GM12878 (cell line): Measurements from ENCODE around the gene TGFB2. TPM values are rescaled to one million over a fixed set of nuclear protein-coding genes. Genes with fewer than 3 reads are reported as not detected.

ENCODE experiments used
- ATAC-seq: fragments of 200-7000 bp; cut with Tn5 transposase; 3 replicates; pipeline ENCODE4 v1.9.1; 2020; ENCODE audit warnings: mild to moderate bottlenecking, moderate library complexity
- BruUV-seq: library from RNA; stranded (reverse); fragments of 400-500 nt; replicated peaks from 2 replicates; lab custom pipeline; 2021; lab: Mats Ljungman, UMichigan
- CTCF ChIA-PET: fragments of 300-600 bp; sonication (Branson Sonifier 250); formaldehyde crosslinking; extraction: SDS; loops from one replicate; lab custom pipeline; 2021; ENCODE audit warnings: inconsistent platforms; lab: Yijun Ruan, JAX
- POLR2A ChIA-PET: fragments of 350-600 bp; formaldehyde crosslinking; extraction: SDS; loops from one replicate; lab custom pipeline; 2021; ENCODE audit warnings: inconsistent platforms; lab: Charles Lee
- RAD21 ChIA-PET: fragments of 300-600 bp; sonication (Branson Sonifier 250); formaldehyde crosslinking; loops from one replicate; lab custom pipeline; 2023; ENCODE audit warnings: antibody characterized with exemption; ENCODE audit not compliant: unreplicated experiment; lab: Charles Lee
- SMC1A ChIA-PET: fragments of 300-600 bp; sonication (Branson Sonifier 250); formaldehyde crosslinking; loops from one replicate; lab custom pipeline; 2023; ENCODE audit not compliant: unreplicated experiment, uncharacterized antibody; lab: Charles Lee
- DNase-seq: peaks from one replicate; pipeline ENCODE4 v3.0.0-alpha.2; 2011; ENCODE audit warnings: low read depth, low spot score
- FAIRE-seq: peaks from 3 replicates; lab custom pipeline; 2011; peaks lifted over from hg19 to GRCh38; lab: Jason Lieb, UNC
- H2AFZ ChIP-seq: 2 replicates; pipeline ENCODE4 v1.6.0; 2011; ENCODE audit warnings: low read depth, low read length, control low read depth; ENCODE audit not compliant: control insufficient read depth
- H3K27ac ChIP-seq: 2 replicates; pipeline ENCODE4 v1.5.1; 2011; ENCODE audit warnings: control low read depth; ENCODE audit not compliant: control insufficient read depth, insufficient read depth
- H3K27me3 ChIP-seq, 2 experiments: replicated peaks in 1 of 2; 2 replicates each; pipeline versions ENCODE4 v1.6.0 to v1.6.1; 2011; ENCODE audit warnings: low read length in 1 of 2; ENCODE audit not compliant: control insufficient read depth in 2 of 2, insufficient read depth in 2 of 2
- H3K36me3 ChIP-seq, 2 experiments: 2 replicates each; pipeline ENCODE4 v1.5.1; 2011; ENCODE audit warnings: low read length in 1 of 2; ENCODE audit not compliant: control insufficient read depth in 2 of 2, insufficient read depth in 2 of 2
- H3K4me1 ChIP-seq: 2 replicates; pipeline ENCODE4 v1.6.1; 2011; ENCODE audit warnings: mild to moderate bottlenecking, low read length, moderate library complexity, mixed read lengths; ENCODE audit not compliant: control insufficient read depth, insufficient read depth
- H3K4me2 ChIP-seq: 2 replicates; pipeline ENCODE4 v1.6.0; 2011; ENCODE audit warnings: control low read depth; ENCODE audit not compliant: control insufficient read depth, insufficient read depth
- H3K4me3 ChIP-seq: fragments of 200-600 bp; sonication (generic); 2 replicates; pipeline ENCODE4 v1.5.1; 2016
- H3K79me2 ChIP-seq: 2 replicates; pipeline ENCODE4 v1.6.0; 2011; ENCODE audit warnings: low read length; ENCODE audit not compliant: control insufficient read depth, insufficient read depth
- H3K9ac ChIP-seq: 2 replicates; pipeline ENCODE4 v1.8.0; 2011; ENCODE audit warnings: low read length, control low read depth, mixed read lengths; ENCODE audit not compliant: control insufficient read depth, insufficient read depth
- H3K9me3 ChIP-seq: replicated peaks from 3 replicates; pipeline ENCODE4 v1.5.1; 2011; ENCODE audit warnings: mild to moderate bottlenecking, low read length; ENCODE audit not compliant: control insufficient read depth, insufficient read depth
- H4K20me1 ChIP-seq: 2 replicates; pipeline ENCODE4 v1.6.0; 2011; ENCODE audit not compliant: control insufficient read depth, insufficient read depth
- CBFB ChIP-seq: IDR thresholded peaks from 2 replicates; pipeline ENCODE4 v1.6.1; 2016; ENCODE audit warnings: antibody characterized with exemption, low read depth
- DPF2 ChIP-seq: fragments of 450-650 bp; IDR thresholded peaks from 2 replicates; pipeline ENCODE4 v1.6.1; 2017; ENCODE audit warnings: mild to moderate bottlenecking
- HCFC1 ChIP-seq: fragments of 150-350 bp; IDR thresholded peaks from 2 replicates; pipeline ENCODE4 v1.6.1; 2014; ENCODE audit warnings: low read length
- KDM1A ChIP-seq: fragments of 200-600 bp; sonication (generic); IDR thresholded peaks from 2 replicates; pipeline ENCODE4 v1.6.1; 2016; ENCODE audit warnings: borderline replicate concordance
- MTA3 ChIP-seq: IDR thresholded peaks from 2 replicates; pipeline ENCODE4 v1.6.1; 2012; ENCODE audit warnings: low read length, inconsistent platforms, borderline replicate concordance
- MYB ChIP-seq: fragments of 150-350 bp; IDR thresholded peaks from 2 replicates; pipeline ENCODE4 v1.6.1; 2014; ENCODE audit warnings: mild to moderate bottlenecking, low read depth, low read length, borderline replicate concordance
- NR2F1 ChIP-seq: fragments of 450-650 bp; conservative IDR thresholded peaks from 2 replicates; pipeline ENCODE4 v1.6.1; 2017; ENCODE audit warnings: mild to moderate bottlenecking
- RAD21 ChIP-seq: IDR thresholded peaks from 2 replicates; pipeline ENCODE4 v1.6.1; 2011; ENCODE audit warnings: mild to moderate bottlenecking, low read depth, low read length, moderate library complexity; ENCODE audit not compliant: insufficient read depth
- WRNIP1 ChIP-seq: IDR thresholded peaks from 2 replicates; pipeline ENCODE4 v1.6.1; 2011; ENCODE audit warnings: low read depth, low read length, improper control_type of control experiment, borderline replicate concordance
- ZNF384 ChIP-seq: IDR thresholded peaks from 2 replicates; pipeline ENCODE4 v1.6.1; 2012; ENCODE audit warnings: low read depth, mild to moderate bottlenecking, low read length, improper control_type of control experiment, borderline replicate concordance
- WGBS: methylation state at CpG from one replicate; pipeline ENCODE4 v1.1.6; 2016; ENCODE audit warnings: low lambda C conversion rate; ENCODE audit not compliant: insufficient replicate concordance, insufficient coverage; ENCODE audit errors: missing lambda C conversion rate; 5-methylcytosine and 5-hydroxymethylcytosine counted together
- in situ Hi-C: fragments of 300-500 bp; cut with MboI; formaldehyde crosslinking; loops from 9 replicates; pipeline ENCODE4 v1.14.3; 2018; ENCODE audit warnings: mixed read lengths
- intact Hi-C: fragments of 100-400 bp; cut with micrococcal nuclease; formaldehyde crosslinking; loops from one replicate; pipeline ENCODE4 v1.14.2; 2022; ENCODE audit not compliant: unreplicated experiment
- polyA plus RNA-seq, 11 experiments: library from polyadenylated mRNA; depleted of rRNA in 4 of 11; unstranded in 6 of 11; stranded (reverse) in 5 of 11; fragments of >200 nt; fragmentation: Nextera tagmentation in 4 of 11; fragmentation: Illumina TruSeq in 1 of 11; extraction: Ambion mirVana in 4 of 11; extraction: Trizol in 1 of 11; gene quantifications; 1 replicate in 1 of 11; 2 replicates in 10 of 11; pipeline versions ENCODE4 v1.2.1 to v1.2.3, GENCODE V29; 2011 to 2016; ENCODE audit warnings: inconsistent platforms in 2 of 11, missing spikeins in 2 of 11, low read depth in 1 of 11
- total RNA-seq, 4 experiments: library from RNA; depleted of rRNA in 3 of 4; stranded (reverse); fragments of >200 nt in 3 of 4; fragmentation: Illumina TruSeq in 1 of 4; extraction: Trizol in 1 of 4; gene quantifications; 2 replicates each; pipeline versions ENCODE4 v1.2.1 to v1.2.3, GENCODE V29; 2013 to 2021
- TF ChIP-seq, protein P1 (sequence below): IDR thresholded peaks from 2 replicates; pipeline ENCODE4 v1.6.1; 2012; ENCODE audit warnings: low read length, inconsistent platforms
- TF ChIP-seq, protein P2 (sequence below): IDR thresholded peaks from 2 replicates; pipeline ENCODE4 v1.6.1; 2011; ENCODE audit warnings: low read depth, mild to moderate bottlenecking, low read length, moderate library complexity, borderline replicate concordance; ENCODE audit errors: extremely low read depth

TGFB2 gene
- total and polyA plus RNA-seq, 10 of the 15 experiments (the other 5 are each of a cell fraction or from before 2014, with no cell fraction given): 0.03 to 0.11 (median 0.04) TPM; not detected in 6

DNA sequence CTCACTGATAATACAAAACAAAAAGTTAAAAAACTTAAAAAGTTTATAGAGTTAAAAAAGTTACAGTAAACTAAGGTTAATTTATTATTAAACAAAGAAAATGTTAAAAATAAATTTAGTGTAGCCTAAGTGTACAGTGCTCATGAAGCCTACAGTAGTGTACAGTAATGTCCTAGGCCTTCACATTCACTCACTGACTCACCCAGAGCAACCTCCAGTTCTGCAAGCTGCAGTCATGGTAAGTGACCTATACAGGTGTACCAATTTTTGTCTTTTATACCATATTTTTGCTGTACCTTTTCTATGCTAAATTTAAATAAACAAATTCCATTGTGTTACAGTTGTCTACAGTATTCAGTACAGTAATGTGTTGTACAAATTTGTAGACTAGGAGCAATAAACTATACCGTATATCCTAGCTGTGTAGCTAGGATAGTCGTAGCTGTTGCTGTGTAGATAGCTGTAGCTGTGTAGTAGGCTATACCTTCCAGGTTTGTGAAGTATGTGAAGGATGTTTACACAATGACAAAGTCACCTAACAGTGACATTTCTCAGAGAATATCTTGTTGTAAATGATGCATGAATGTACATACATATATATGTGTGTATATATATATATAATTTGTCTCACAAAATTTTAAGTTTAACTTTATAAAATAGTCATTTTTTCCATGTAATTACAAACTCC lies 140.2 kb downstream of the TGFB2 start:
- 44% methylated on average over 2 of the region's 2 CpGs for WGBS
- H3K4me2 ChIP-seq: no peak overlapping the region
- CTCF ChIA-PET: no interaction called here
- no peak for DNase-seq
- no peaks in the 10 kb centered on the region for H3K4me1 ChIP-seq
- SMC1A ChIA-PET: no interaction called here
- TF ChIP-seq NR2F1 (no peak), HCFC1 (no peak), MTA3 (no peak), CBFB (no peak), WRNIP1 (no peak), MYB (no peak), RAD21 (no peak), KDM1A (no peak), ZNF384 (no peak), DPF2 (no peak)
- TF ChIP-seq, protein P1, sequence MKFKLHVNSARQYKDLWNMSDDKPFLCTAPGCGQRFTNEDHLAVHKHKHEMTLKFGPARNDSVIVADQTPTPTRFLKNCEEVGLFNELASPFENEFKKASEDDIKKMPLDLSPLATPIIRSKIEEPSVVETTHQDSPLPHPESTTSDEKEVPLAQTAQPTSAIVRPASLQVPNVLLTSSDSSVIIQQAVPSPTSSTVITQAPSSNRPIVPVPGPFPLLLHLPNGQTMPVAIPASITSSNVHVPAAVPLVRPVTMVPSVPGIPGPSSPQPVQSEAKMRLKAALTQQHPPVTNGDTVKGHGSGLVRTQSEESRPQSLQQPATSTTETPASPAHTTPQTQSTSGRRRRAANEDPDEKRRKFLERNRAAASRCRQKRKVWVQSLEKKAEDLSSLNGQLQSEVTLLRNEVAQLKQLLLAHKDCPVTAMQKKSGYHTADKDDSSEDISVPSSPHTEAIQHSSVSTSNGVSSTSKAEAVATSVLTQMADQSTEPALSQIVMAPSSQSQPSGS: no peak
- TF ChIP-seq, protein P2, sequence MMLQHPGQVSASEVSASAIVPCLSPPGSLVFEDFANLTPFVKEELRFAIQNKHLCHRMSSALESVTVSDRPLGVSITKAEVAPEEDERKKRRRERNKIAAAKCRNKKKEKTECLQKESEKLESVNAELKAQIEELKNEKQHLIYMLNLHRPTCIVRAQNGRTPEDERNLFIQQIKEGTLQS: no peak
- TF ChIP-seq, all 136 proteins: peak for 0
- no peaks in the 10 kb centered on the region for H3K36me3 ChIP-seq
- intact Hi-C loops: no loop called here
- no TSS peak for BruUV-seq
- H3K27ac ChIP-seq: no peak overlapping the region
- RAD21 ChIA-PET: no interaction called here
- no peak overlapping the region for H3K4me3 ChIP-seq
- H3K27me3 ChIP-seq: no peaks in the 10 kb centered on the region
- H2AFZ ChIP-seq: no peak overlapping the region
- no peaks in the 10 kb centered on the region for H4K20me1 ChIP-seq
- H3K9ac ChIP-seq: no peak overlapping the region
- no peak for ATAC-seq
- H3K9me3 ChIP-seq: no peaks in the 10 kb centered on the region
- POLR2A ChIA-PET: no interaction called here
- in situ Hi-C loops: no loop called here
- FAIRE-seq: no peak
- H3K79me2 ChIP-seq: no peaks in the 10 kb centered on the region
